GM18499 (cell line): ENCODE data around the gene LMTK2.

ENCODE experiments used
- ATAC-seq: cut with Tn5 transposase; IDR thresholded peaks from one replicate; pipeline ENCODE4 v1.9.1; 2021; ENCODE audit warnings: moderate number of reproducible peaks; ENCODE audit not compliant: insufficient read depth, unreplicated experiment

The LMTK2 gene

GRCh38 chr7:98251601-98252424, 145.2 kb downstream of the LMTK2 start, which contains the start of gene TECPR1:
TSS of gene TECPR1 (minus strand) at chr7:98252232. CDS start at chr7:98246146, 6,086 bp downstream.
- peak; percentile 87 for ATAC-seq

- ATAC-seq = no peak
These were observed 145.9 kb downstream of the LMTK2 start for GRCh38 chr7:98252425-98253054.

- ATAC-seq = no peak
These were observed 147.9 kb downstream of the LMTK2 start for GRCh38 chr7:98254516-98254915.

- no peak for ATAC-seq
These were observed 148.4 kb downstream of the LMTK2 start for GRCh38 chr7:98254951-98255610.

- no peak for ATAC-seq
These were observed 149.8 kb downstream of the LMTK2 start for GRCh38 chr7:98256431-98256830.

- ATAC-seq = no peak
These were observed 151.0 kb downstream of the LMTK2 start for GRCh38 chr7:98257701-98258100.
